ENCODE data around the gene SHMT2. TPM values are rescaled to one million over a fixed set of nuclear protein-coding genes. Genes with fewer than 3 reads are reported as not detected.

SHMT2 gene
- total RNA-seq, 1 experiment from 2014 or later, result 67.1 TPM

DNA sequence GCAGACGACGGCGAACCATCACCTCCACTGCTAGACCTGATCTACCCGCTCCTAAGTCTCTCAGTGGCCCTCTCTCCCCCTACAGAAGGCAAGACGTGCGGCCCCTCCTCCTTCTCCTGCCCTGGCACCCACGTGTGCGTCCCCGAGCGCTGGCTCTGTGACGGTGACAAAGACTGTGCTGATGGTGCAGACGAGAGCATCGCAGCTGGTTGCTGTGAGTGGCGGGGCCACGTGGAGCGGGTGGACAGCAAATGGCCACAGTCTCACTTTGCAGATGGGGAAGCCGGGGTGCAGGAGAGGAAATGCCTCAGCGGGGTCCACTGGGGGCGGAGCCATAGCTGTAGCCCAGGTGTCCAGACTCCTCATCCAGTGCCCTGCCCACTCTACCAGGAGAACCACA, 34.3 kb upstream of the SHMT2 start:
- no peak overlapping the region for H3K27ac ChIP-seq (ENCODE audit: low read length)
- ATAC-seq (no peak), DNase-seq (ENCODE audit: low read depth, low spot score) (no peak)
- BruUV-seq (replicated peaks), result no TSS peak
- POLR2A ChIA-PET, result no interaction called here
- no peaks in the 10 kb centered on the region for H3K27me3 ChIP-seq (ENCODE audit: control insufficient read depth, insufficient read depth, low read length)
- CTCF ChIA-PET, result no interaction called here
- no peak overlapping the region for H3K4me3 ChIP-seq (ENCODE audit: low read depth in 2 of 2, low read length in 2 of 2)
- no peaks in the 10 kb centered on the region for H3K36me3 ChIP-seq (ENCODE audit: control insufficient read depth, insufficient read depth, low read length)
- no peaks in the 10 kb centered on the region for H3K4me1 ChIP-seq (ENCODE audit: control insufficient read depth, insufficient read depth, low read length)
- TF ChIP-seq, protein P1, sequence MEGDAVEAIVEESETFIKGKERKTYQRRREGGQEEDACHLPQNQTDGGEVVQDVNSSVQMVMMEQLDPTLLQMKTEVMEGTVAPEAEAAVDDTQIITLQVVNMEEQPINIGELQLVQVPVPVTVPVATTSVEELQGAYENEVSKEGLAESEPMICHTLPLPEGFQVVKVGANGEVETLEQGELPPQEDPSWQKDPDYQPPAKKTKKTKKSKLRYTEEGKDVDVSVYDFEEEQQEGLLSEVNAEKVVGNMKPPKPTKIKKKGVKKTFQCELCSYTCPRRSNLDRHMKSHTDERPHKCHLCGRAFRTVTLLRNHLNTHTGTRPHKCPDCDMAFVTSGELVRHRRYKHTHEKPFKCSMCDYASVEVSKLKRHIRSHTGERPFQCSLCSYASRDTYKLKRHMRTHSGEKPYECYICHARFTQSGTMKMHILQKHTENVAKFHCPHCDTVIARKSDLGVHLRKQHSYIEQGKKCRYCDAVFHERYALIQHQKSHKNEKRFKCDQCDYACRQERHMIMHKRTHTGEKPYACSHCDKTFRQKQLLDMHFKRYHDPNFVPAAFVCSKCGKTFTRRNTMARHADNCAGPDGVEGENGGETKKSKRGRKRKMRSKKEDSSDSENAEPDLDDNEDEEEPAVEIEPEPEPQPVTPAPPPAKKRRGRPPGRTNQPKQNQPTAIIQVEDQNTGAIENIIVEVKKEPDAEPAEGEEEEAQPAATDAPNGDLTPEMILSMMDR (IDR thresholded peaks at IDR 0.05), result no peak
- in situ Hi-C loops (cut with HindIII; ENCODE audit: low pct_unique_long_range_greater_than_20kb, low sequenced_read_pairs) (no loop called here), intact Hi-C loops (cut with micrococcal nuclease; ENCODE audit: unreplicated experiment) (no loop called here)
- H3K9me3 ChIP-seq (ENCODE audit: control insufficient read depth, insufficient read depth, low read depth, low read length), result no peaks in the 10 kb centered on the region

DNA sequence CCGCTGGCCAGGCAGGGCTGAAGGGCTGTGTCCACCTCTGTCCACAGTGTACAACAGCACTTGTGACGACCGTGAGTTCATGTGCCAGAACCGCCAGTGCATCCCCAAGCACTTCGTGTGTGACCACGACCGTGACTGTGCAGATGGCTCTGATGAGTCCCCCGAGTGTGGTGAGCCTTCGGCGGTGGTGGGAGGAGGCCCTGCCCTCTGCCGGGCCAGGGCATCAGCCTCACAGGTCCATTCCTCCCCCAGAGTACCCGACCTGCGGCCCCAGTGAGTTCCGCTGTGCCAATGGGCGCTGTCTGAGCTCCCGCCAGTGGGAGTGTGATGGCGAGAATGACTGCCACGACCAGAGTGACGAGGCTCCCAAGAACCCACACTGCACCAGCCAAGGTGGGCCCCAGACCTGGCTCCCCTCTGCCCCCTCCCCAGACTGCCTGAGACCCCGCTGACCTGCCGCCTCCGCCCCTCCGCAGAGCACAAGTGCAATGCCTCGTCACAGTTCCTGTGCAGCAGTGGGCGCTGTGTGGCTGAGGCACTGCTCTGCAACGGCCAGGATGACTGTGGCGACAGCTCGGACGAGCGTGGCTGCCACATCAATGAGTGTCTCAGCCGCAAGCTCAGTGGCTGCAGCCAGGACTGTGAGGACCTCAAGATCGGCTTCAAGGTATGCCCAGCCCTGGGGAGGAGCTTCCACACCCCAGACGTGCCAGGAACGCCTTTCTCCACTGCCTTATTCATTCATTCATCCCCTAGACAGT, 33.7 kb upstream of the SHMT2 start:
- DNase-seq (ENCODE audit: low read depth, low spot score) (no peak), ATAC-seq (no peak)
- TF ChIP-seq, protein P1 (IDR thresholded peaks at IDR 0.05), result no peak
- TF ChIP-seq TCF7L2 (IDR thresholded peaks at IDR 0.05; ENCODE audit: low read depth, low read length) (no peak), SIN3A (IDR thresholded peaks at IDR 0.05; ENCODE audit: borderline replicate concordance, insufficient read depth, low read depth, low read length) (no peak), POLR2AphosphoS5 (IDR thresholded peaks at IDR 0.05; ENCODE audit: low read depth, low read length) (no peak)
- TF ChIP-seq, protein P2, sequence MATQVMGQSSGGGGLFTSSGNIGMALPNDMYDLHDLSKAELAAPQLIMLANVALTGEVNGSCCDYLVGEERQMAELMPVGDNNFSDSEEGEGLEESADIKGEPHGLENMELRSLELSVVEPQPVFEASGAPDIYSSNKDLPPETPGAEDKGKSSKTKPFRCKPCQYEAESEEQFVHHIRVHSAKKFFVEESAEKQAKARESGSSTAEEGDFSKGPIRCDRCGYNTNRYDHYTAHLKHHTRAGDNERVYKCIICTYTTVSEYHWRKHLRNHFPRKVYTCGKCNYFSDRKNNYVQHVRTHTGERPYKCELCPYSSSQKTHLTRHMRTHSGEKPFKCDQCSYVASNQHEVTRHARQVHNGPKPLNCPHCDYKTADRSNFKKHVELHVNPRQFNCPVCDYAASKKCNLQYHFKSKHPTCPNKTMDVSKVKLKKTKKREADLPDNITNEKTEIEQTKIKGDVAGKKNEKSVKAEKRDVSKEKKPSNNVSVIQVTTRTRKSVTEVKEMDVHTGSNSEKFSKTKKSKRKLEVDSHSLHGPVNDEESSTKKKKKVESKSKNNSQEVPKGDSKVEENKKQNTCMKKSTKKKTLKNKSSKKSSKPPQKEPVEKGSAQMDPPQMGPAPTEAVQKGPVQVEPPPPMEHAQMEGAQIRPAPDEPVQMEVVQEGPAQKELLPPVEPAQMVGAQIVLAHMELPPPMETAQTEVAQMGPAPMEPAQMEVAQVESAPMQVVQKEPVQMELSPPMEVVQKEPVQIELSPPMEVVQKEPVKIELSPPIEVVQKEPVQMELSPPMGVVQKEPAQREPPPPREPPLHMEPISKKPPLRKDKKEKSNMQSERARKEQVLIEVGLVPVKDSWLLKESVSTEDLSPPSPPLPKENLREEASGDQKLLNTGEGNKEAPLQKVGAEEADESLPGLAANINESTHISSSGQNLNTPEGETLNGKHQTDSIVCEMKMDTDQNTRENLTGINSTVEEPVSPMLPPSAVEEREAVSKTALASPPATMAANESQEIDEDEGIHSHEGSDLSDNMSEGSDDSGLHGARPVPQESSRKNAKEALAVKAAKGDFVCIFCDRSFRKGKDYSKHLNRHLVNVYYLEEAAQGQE (IDR thresholded peaks at IDR 0.05; ENCODE audit: insufficient read depth in 1 of 2, low read depth in 2 of 2, low read length in 1 of 2), result no peak
- no TSS peak for BruUV-seq (replicated peaks)
- H3K36me3 ChIP-seq (ENCODE audit: control insufficient read depth, insufficient read depth, low read length), result no peaks in the 10 kb centered on the region
- in situ Hi-C loops (cut with HindIII; ENCODE audit: low pct_unique_long_range_greater_than_20kb, low sequenced_read_pairs), result no loop called here
- no peak overlapping the region for H3K27ac ChIP-seq (ENCODE audit: low read length)
- ChIA-PET POLR2A (no interaction called here), CTCF (no interaction called here)
- no peak overlapping the region for H3K4me3 ChIP-seq (ENCODE audit: low read depth in 2 of 2, low read length in 2 of 2)
- H3K27me3 ChIP-seq (ENCODE audit: control insufficient read depth, insufficient read depth, low read length), result no peaks in the 10 kb centered on the region
- H3K9me3 ChIP-seq (ENCODE audit: control insufficient read depth, insufficient read depth, low read depth, low read length), result no peaks in the 10 kb centered on the region
- no peaks in the 10 kb centered on the region for H3K4me1 ChIP-seq (ENCODE audit: control insufficient read depth, insufficient read depth, low read length)
- intact Hi-C loops (cut with micrococcal nuclease; ENCODE audit: unreplicated experiment), result no loop called here

Measured in Panc1 (cell line).